HCT116 (cell line): ENCODE measurements around the gene FRMD4A.

ENCODE experiments used
- CTCF ChIP-seq, 3 experiments: fragments of 200-600 bp in 1 of 3; sonication (generic) in 1 of 3; IDR thresholded peaks in 2 of 3; conservative IDR thresholded peaks in 1 of 3; 2 replicates each; pipeline ENCODE4 v1.5.1; 2012 to 2017; ENCODE audit warnings: low read depth in 2 of 3, low read length in 2 of 3, antibody characterized with exemption in 1 of 3, borderline replicate concordance in 1 of 3, control low read depth in 1 of 3, mild to moderate bottlenecking in 1 of 3, mixed read lengths in 1 of 3, mixed run types in 1 of 3, moderate library complexity in 1 of 3; ENCODE audit not compliant: insufficient read depth in 1 of 3
- JUND ChIP-seq: IDR thresholded peaks from 2 replicates; pipeline ENCODE4 v1.6.1; 2012
- POLR2A ChIP-seq: IDR thresholded peaks from 2 replicates; pipeline ENCODE4 v1.7.0; 2011; ENCODE audit warnings: borderline replicate concordance; ENCODE audit not compliant: insufficient read depth, insufficient read length; ENCODE audit errors: extremely low read depth

GRCh38 chr10:13806419-13806818, 524.3 kb downstream of the FRMD4A start:
- TF ChIP-seq CTCF (IDR thresholded peaks at IDR 0.05 in 2 of 3, conservative IDR thresholded peaks at IDR 0.05 in 1 of 3; ENCODE audit: borderline replicate concordance in 1 of 3, insufficient read depth in 1 of 3, low read depth in 2 of 3, low read length in 2 of 3), result no peak
- no peak for TF ChIP-seq POLR2A
- no peak for TF ChIP-seq JUND
